ENCODE measurements around the gene OR10S1.

OR10S1 gene, protein sequence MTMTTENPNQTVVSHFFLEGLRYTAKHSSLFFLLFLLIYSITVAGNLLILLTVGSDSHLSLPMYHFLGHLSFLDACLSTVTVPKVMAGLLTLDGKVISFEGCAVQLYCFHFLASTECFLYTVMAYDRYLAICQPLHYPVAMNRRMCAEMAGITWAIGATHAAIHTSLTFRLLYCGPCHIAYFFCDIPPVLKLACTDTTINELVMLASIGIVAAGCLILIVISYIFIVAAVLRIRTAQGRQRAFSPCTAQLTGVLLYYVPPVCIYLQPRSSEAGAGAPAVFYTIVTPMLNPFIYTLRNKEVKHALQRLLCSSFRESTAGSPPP

DNA sequence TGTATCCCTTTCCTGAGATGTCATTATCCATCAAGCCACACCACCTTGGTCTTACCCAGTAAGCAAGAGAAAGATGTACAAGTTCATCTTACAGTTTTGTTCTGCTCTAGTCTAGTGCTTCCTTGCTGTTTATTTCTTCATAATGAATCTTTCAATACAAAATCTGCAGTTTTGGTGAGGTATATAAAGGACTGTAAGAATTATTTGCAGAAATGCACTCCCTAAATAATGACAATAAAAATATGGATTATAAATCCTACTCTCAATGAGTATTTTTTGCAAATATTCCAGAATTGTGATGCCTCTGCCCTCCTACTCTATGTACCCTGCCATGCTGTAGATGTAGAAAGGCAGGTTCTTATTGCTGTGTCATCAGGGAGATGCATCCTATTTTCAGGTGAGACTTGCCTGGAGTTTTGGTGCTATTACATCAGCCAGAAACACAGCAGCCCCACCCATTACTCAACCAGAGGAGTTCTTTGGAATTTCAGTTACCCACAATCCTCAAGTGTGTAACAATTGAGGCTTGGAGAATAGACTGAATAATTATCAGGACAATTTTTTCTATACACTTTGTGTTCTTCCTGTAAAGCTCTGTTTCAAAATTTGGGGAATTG lies at the start of gene OR10S1:
OR10S1 (minus strand) TSS at position 51 of the 617 bp plus-strand sequence. CDS start 117 bp downstream, outside the sequence.
- TF ChIP-seq GATA2 (IDR thresholded peaks at IDR 0.05; ENCODE audit: low read depth, low read length) = no peak
- TF ChIP-seq GATA3 (IDR thresholded peaks at IDR 0.05; ENCODE audit: low read depth, low read length) = no peak

DNA sequence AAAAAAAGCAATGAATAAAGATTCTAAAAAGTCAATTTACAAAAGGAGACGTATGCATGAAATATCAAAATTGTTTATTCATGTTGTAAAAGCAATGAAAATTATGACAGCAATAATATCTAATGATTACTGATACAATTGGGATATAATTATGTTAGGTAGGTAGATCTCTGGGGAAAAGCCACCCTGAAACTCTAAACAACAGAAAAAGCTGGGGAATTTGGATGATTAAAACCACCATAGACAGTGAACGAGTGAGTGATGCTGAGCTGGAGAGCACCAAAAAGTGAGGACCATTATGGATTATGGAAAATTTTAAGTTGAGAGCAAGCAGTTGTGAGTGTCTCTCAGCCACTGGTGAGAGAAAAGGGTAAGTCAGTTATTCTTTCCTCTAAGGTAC lies 48.9 kb upstream of the OR10S1 start, which contains the start of gene OR10G8:
OR10G8 (plus strand) TSS at position 301 of the 400 bp plus-strand sequence. CDS start 2,825 bp downstream, outside the sequence.
- TF ChIP-seq GATA2 (IDR thresholded peaks at IDR 0.05; ENCODE audit: low read depth, low read length) (no peak), GATA3 (IDR thresholded peaks at IDR 0.05; ENCODE audit: low read depth, low read length) (no peak)

DNA sequence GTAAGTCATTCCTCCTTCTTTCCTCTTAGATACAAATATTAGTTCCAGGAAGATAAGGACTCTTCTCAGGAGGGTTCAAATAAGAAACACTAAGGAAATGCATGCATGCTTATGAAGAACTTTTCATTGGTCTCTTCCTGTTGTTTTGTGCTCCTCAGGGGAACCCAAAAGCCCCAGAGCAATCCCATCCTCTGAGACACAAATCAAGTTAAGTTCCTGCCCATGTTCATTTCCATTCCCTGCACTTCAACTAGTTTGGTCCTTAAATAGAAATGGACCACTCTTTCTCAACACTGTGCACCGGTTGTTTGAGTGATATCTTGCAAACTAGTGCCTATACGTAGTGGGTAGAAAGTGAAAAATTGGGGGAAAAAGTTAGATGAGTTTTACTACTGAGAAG lies 35.1 kb upstream of the OR10S1 start, which contains the start of gene OR10G4:
OR10G4 (plus strand) TSS at position 301 of the 400 bp plus-strand sequence. CDS start 2,578 bp downstream, outside the sequence.
- TF ChIP-seq GATA2 (IDR thresholded peaks at IDR 0.05; ENCODE audit: low read depth, low read length) (no peak), GATA3 (IDR thresholded peaks at IDR 0.05; ENCODE audit: low read depth, low read length) (no peak)

DNA sequence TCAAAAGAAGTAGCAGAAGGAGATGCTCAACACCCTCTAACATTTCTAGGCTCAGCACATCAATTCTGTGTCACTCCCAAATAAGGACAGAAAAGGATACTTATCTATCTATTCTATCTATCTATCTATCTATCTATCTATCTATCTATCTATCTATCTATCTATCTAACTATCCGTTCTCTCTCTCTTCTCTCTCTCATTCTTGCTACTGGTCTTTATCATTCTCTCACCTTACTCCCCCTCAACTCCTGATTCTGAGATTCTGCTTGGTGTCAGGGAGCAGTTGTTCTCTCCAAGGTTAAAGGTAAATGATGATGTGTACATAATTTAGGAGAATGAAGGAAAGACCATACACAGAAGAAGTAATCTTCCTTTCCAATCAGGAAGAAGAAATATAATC lies 17.5 kb upstream of the OR10S1 start, which contains the start of gene OR10G6:
OR10G6 (minus strand) TSS at position 43 of the 400 bp plus-strand sequence; CDS start at position 43, 0 bp downstream.
- TF ChIP-seq GATA3 (IDR thresholded peaks at IDR 0.05; ENCODE audit: low read depth, low read length) (no peak), GATA2 (IDR thresholded peaks at IDR 0.05; ENCODE audit: low read depth, low read length) (no peak)

DNA sequence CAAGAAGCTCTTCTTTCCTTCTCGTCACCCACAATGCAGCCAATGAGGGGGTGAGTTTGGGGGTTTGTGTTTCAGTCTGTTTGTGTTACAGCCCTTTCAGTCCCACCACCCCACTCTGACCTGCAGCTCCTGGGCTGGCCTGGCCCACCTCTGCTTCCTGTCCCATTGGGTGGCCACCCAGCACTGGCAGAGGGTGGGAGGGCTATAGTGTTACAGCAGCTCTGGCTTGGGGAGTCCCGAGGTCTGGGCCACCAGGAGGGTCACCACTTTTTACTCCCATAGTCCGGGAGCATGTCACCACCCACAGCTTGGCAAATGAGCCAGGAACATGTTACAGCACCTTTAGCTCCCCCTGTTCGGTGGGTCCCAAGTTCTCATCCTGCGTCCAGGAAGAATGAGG lies 1.7 kb upstream of the OR10S1 start:
- TF ChIP-seq GATA3 (IDR thresholded peaks at IDR 0.05; ENCODE audit: low read depth, low read length) (no peak), GATA2 (IDR thresholded peaks at IDR 0.05; ENCODE audit: low read depth, low read length) (no peak)

DNA sequence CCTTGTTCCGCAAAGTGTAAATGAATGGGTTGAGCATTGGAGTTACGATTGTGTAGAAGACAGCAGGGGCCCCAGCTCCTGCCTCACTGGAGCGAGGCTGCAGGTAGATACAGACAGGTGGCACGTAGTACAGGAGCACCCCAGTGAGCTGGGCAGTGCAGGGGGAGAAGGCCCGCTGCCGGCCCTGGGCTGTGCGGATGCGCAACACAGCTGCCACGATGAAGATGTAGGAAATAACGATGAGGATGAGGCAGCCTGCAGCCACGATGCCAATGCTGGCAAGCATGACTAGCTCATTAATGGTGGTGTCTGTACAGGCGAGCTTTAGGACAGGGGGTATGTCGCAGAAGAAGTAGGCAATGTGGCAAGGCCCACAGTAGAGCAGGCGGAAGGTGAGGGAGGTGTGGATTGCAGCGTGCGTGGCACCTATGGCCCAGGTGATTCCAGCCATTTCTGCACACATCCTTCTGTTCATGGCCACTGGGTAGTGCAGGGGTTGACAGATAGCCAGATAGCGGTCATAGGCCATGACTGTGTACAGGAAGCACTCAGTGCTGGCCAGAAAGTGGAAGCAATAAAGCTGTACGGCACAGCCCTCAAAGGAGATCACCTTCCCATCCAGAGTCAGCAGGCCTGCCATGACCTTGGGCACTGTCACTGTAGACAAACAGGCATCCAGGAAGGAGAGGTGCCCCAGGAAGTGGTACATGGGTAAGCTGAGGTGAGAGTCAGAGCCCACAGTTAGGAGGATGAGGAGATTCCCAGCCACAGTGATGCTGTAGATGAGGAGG lies 616 bp downstream of the OR10S1 start:
- TF ChIP-seq GATA2 (IDR thresholded peaks at IDR 0.05; ENCODE audit: low read depth, low read length) (no peak), GATA3 (IDR thresholded peaks at IDR 0.05; ENCODE audit: low read depth, low read length) (no peak)

DNA sequence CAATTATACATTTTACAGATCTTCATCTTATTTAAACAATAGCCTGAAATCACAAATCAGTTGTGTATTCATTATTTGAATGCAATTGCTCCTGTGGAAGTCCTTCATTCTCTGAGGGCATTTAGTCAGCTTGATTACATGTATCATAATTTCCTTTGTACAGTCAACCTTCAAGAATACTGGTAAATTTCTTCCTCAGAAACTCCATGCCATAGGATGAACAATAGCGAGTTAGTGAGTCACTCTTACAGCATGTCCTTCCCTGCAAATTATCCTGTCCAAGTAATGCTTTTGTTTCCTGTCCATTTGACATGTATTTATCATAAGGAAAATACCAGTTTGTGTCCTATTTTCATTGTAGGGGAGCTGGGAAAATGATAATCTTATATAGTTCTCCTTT lies 3.8 kb downstream of the OR10S1 start:
- no peak for TF ChIP-seq GATA2 (IDR thresholded peaks at IDR 0.05; ENCODE audit: low read depth, low read length)
- TF ChIP-seq GATA3 (IDR thresholded peaks at IDR 0.05; ENCODE audit: low read depth, low read length) = no peak

DNA sequence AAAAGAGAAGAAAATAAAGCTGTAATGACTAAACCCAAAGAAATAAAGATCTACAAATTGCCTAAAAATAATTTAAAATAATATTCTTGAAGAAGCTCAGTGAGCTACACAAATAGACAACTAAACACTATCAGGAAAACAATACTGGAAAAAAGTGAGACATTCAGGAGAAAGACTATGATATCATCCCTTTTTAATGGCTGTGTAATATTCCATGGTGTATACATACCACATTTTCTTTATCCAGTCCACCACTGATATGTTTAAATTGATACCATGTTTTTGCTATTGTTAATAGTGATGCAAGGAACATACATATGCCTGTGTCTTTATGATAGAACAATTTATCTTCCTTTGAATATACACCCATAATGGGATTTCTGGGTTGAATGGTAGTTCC lies 20.8 kb downstream of the OR10S1 start:
- TF ChIP-seq GATA2 (IDR thresholded peaks at IDR 0.05; ENCODE audit: low read depth, low read length) (no peak), GATA3 (IDR thresholded peaks at IDR 0.05; ENCODE audit: low read depth, low read length) (no peak)

DNA sequence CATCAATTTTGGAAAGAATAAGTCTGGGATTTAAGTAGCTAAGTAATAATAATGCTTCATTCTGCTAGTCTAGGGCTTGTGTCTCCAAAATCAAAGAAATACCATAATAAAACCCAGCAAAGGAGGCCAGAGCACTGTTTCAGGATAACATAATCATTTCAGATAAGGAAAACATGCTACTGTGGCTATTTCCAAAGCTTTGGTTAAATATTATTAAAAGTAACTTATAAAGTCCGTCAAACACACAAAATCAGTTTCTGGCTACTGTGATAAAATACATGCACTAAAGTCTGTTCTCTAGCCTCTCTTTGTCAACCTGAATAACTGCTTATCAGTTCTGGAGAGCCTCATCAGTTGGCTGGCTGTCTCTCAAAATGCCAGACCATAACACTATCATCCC lies 32.4 kb downstream of the OR10S1 start:
- no peak for TF ChIP-seq GATA2 (IDR thresholded peaks at IDR 0.05; ENCODE audit: low read depth, low read length)
- TF ChIP-seq GATA3 (IDR thresholded peaks at IDR 0.05; ENCODE audit: low read depth, low read length) = no peak

DNA sequence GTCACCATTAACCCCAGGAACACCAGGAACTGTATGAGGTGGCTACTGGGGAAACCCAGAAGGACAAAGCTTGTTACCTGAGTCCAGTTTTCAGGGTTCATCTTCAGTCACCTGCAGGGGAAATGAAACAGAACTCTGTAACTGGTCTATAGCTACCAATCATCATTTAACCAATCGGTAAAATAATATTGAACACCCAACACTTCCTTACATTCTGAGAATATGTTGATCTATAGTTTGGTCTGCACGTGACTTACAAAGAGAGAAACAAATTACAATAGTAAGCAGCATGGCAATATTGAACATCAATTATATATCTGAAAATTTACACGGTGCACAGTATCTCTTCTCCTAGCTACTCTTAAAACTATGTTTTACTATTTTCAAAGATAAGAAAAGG lies 33.8 kb downstream of the OR10S1 start, which contains the start of gene OR6T1:
OR6T1 (minus strand) TSS at position 101 of the 400 bp plus-strand sequence; CDS start at position 101, 0 bp downstream.
- TF ChIP-seq GATA3 (IDR thresholded peaks at IDR 0.05; ENCODE audit: low read depth, low read length) (no peak), GATA2 (IDR thresholded peaks at IDR 0.05; ENCODE audit: low read depth, low read length) (no peak)

DNA sequence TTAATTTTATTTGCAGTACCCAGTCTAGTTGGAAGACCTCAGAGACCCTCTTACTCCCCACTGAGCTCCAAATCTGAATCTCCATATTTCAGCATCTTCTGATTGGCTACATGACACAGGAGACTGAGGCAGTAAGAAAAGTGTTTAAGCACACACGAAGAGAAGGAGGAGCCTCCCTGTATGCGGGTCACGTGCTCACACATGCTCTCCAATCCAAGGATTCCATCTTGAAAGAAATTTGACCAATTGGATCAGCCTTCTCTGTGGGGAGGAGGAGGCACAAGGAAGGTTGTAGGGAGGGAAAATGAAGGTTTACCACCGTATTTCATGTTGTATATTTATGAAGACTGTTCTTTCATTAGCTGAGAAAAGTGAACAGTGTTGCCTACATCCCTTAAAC lies 35.2 kb downstream of the OR10S1 start:
- no peak for TF ChIP-seq GATA3 (IDR thresholded peaks at IDR 0.05; ENCODE audit: low read depth, low read length)
- TF ChIP-seq GATA2 (IDR thresholded peaks at IDR 0.05; ENCODE audit: low read depth, low read length) = no peak

DNA sequence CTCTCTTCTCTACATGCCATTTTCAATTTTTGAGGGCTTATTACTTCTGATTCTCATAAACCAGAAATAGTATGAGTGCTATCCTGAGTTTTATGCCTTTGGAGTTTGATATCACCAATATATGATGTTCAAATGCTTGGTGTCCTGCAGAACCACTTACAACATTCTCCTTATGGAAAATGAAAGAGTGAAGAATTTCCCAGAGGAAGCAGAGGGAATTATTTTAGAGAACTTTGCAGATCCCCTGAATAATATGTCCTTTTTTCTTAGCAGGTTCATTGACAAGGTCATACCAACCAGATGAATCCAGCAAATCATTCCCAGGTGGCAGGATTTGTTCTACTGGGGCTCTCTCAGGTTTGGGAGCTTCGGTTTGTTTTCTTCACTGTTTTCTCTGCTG lies 38.3 kb downstream of the OR10S1 start, which contains the start of gene OR4D5:
OR4D5 (plus strand) TSS at position 301 of the 400 bp plus-strand sequence; CDS start at position 301, 0 bp downstream.
- TF ChIP-seq GATA2 (IDR thresholded peaks at IDR 0.05; ENCODE audit: low read depth, low read length) (no peak), GATA3 (IDR thresholded peaks at IDR 0.05; ENCODE audit: low read depth, low read length) (no peak)
